Adrenal gland (tissue), 12 donors: Measurements from ENCODE around the gene ZNF324. TPM values are rescaled to one million over a fixed set of nuclear protein-coding genes. Genes with fewer than 3 reads are reported as not detected.
A peak's percentile ranks its signal among the peaks of the same experiment; 100 is the strongest.

Experiments used
- DNase-seq, 7 donors: peaks; one replicate each; pipeline ENCODE4 v3.0.0-alpha.2; 2019 to 2020
- H3K27ac ChIP-seq, 5 donors: fragments of 200-600 bp; sonication (generic) in 4 of 5; 1 replicate in 3 of 5; 2 replicates in 2 of 5; pipeline versions ENCODE4 v1.5.1 to v1.8.0; 2016 to 2020; ENCODE audit warnings: mild to moderate bottlenecking in 1 of 5
- H3K27me3 ChIP-seq: fragments of 200-600 bp; 2 replicates; pipeline ENCODE4 v1.8.0; 2021
- H3K36me3 ChIP-seq, 2 donors: fragments of 200-600 bp; replicated peaks in 1 of 2; 1 replicate in 1 of 2; 2 replicates in 1 of 2; pipeline versions ENCODE4 v1.5.1 to v1.8.0; 2018 to 2022
- H3K4me1 ChIP-seq, 2 donors: fragments of 200-600 bp; replicated peaks in 1 of 2; 1 replicate in 1 of 2; 2 replicates in 1 of 2; pipeline versions ENCODE4 v1.5.1 to v1.8.0; 2018 to 2021
- H3K4me3 ChIP-seq, 4 donors: fragments of 200-600 bp; sonication (generic) in 3 of 4; one replicate each; pipeline ENCODE4 v1.5.1; 2016 to 2018
- H3K9me3 ChIP-seq, 3 donors: fragments of 200-600 bp; sonication (generic) in 1 of 3; replicated peaks in 1 of 3; 1 replicate in 2 of 3; 2 replicates in 1 of 3; pipeline versions ENCODE4 v1.5.1 to v1.8.0; 2016 to 2021
- CTCF ChIP-seq, 6 experiments: fragments of 450-650 bp in 4 of 6; fragments of 200-600 bp in 2 of 6; sonication (generic) in 1 of 6; IDR thresholded peaks; 1 replicate in 5 of 6; 2 replicates in 1 of 6; pipeline versions ENCODE4 v1.5.1 to v1.8.0; 2016 to 2021; ENCODE audit warnings: antibody characterized with exemption in 6 of 6, mild to moderate bottlenecking in 2 of 6, moderate library complexity in 1 of 6
- POLR2A ChIP-seq, 2 donors: fragments of 450-650 bp; IDR thresholded peaks; one replicate each; pipeline ENCODE4 v1.6.1; 2017; ENCODE audit warnings: antibody characterized with exemption in 2 of 2, mild to moderate bottlenecking in 2 of 2, moderate library complexity in 1 of 2
- WGBS, 4 donors: extraction: QIAGEN DNeasy Blood & Tissue Kit in 2 of 4; methylation state at CpG; one replicate each; pipeline versions ENCODE4 v1.1.5 to v1.1.7; 2013 to 2017; 5-methylcytosine and 5-hydroxymethylcytosine counted together
- intact Hi-C, 2 donors: fragments of 100-400 bp; cut with DNase I; formaldehyde crosslinking; loops; one replicate each; pipeline versions ENCODE4 v1.14.1 to v1.15.0; 2022 to 2023
- polyA plus RNA-seq, 3 donors: library from polyadenylated mRNA; stranded (reverse); fragments of 200-250 nt in 2 of 3; fragments of 350-450 nt in 1 of 3; fragmentation: Illumina TruSeq in 1 of 3; extraction: RNeasy Lipid Tissue Mini Kit (QIAGEN cat#74804) in 1 of 3; gene quantifications; one replicate each; pipeline ENCODE4 v1.2.3, GENCODE V29; 2013 to 2014
- total RNA-seq, 9 donors: library from RNA; depleted of rRNA in 4 of 9; stranded (reverse); fragments of >200 nt in 4 of 9; fragments of 120-200 nt in 1 of 9; fragmentation: NEBNext Ultra II Directional in 1 of 9; extraction: Animal tissue kit (Norgen Biotek cat#: 25700) in 1 of 9; gene quantifications; one replicate each; pipeline versions ENCODE4 v1.1.0 to v1.2.4, GENCODE V29; 2013 to 2023
- donor health status: healthy with polysubstance abuse.
- donor health status: Bipolar disorder and iron deficiency.
- donor health status: DM: yes; HTN: yes; CAD: no.
- donor health status: DM: no; HTN: no; CAD: no.
- donor health status: DM: no; HTN: no; CAD: no.
- donor health status: DM: yes; HTN: yes; CAD: no.

ZNF324 gene
- total and polyA plus RNA-seq, 12 donors = 2.1 to 58.3 (median 10.9) TPM

- Histone ChIP-seq H3K27me3 (no peaks in the 10 kb centered on the region), H3K9me3 (no peaks in the 10 kb centered on the region), H3K27ac (peak overlapping the region in 1 of 5 donors; percentile 91), H3K4me3 (no peak overlapping the region), H3K36me3 (peaks cover 0 to 36% of the 10 kb centered on the region in 2 donors), H3K4me1 (peaks cover 6 to 14% of the 10 kb centered on the region in 2 donors)
- no peak for TF ChIP-seq CTCF (IDR thresholded peaks at IDR 0.05)
- TF ChIP-seq POLR2A (IDR thresholded peaks at IDR 0.05) = no peak
- DNase-seq = no peak
- 86 to 91% (median 88%) methylated on average over 12 of the region's 12 CpGs for WGBS, 4 donors
- intact Hi-C loops = no loop called here
Observed at GRCh38 chr19:58474291-58474996, 7.6 kb downstream of the ZNF324 start.

- Histone ChIP-seq H3K9me3 (no peaks in the 10 kb centered on the region), H3K4me1 (peaks cover 6 to 14% of the 10 kb centered on the region in 2 donors), H3K27ac (peak overlapping the region; percentile 70 to 95 (median 89)), H3K27me3 (no peaks in the 10 kb centered on the region), H3K36me3 (peaks cover 0 to 35% of the 10 kb centered on the region in 2 donors), H3K4me3 (peak overlapping the region in 3 of 4 donors; percentile 38 to 72 (median 59))
- intact Hi-C loops = no loop called here
- 21 to 36% (median 25%) methylated on average over 18 to 27 of the region's 27 CpGs for WGBS, 4 donors
- no peak for DNase-seq
- TF ChIP-seq CTCF (IDR thresholded peaks at IDR 0.05) (no peak), POLR2A (IDR thresholded peaks at IDR 0.05) (no peak)
Observed at GRCh38 chr19:58474997-58475713, 8.3 kb downstream of the ZNF324 start.

- Histone ChIP-seq H3K4me1 (peaks cover 6 to 14% of the 10 kb centered on the region in 2 donors), H3K27ac (peak within 1 kb of the TSS; percentile 70 to 95 (median 89)), H3K9me3 (no peaks in the 10 kb centered on the region), H3K27me3 (no peaks in the 10 kb centered on the region), H3K4me3 (peak within 1 kb of the TSS; percentile 22 to 72 (median 48)), H3K36me3 (peaks cover 0 to 36% of the 10 kb centered on the region in 2 donors)
- intact Hi-C loops = no loop called here
- 0 to 1% (median 0%) methylated on average over 2 to 64 of the region's 64 CpGs for WGBS, 4 donors
- peak; percentile 94 to 99 (median 98) for DNase-seq
- TF ChIP-seq POLR2A (IDR thresholded peaks at IDR 0.05) = peak; percentile 26 to 58
- TF ChIP-seq CTCF (IDR thresholded peaks at IDR 0.05) = no peak
Observed at GRCh38 chr19:58475714-58476497, 9.0 kb downstream of the ZNF324 start, which contains the start of gene ZNF446. TSS of gene ZNF446 (plus strand) at chr19:58476352. CDS start at chr19:58477219, 867 bp downstream.
